Caco-2 (cell line): Measurements from ENCODE around the gene CHKB. TPM values are rescaled to one million over a fixed set of nuclear protein-coding genes. Genes with fewer than 3 reads are reported as not detected.

Experiments used
- BruUV-seq: library from RNA; stranded (reverse); fragments of 400-500 nt; replicated peaks from 2 replicates; lab custom pipeline; 2021; lab: Mats Ljungman, UMichigan
- CTCF ChIA-PET: fragments of 300-600 bp; sonication (Branson Sonifier 250); formaldehyde crosslinking; loops from one replicate; lab custom pipeline; 2022; ENCODE audit warnings: antibody characterized with exemption; lab: Charles Lee
- POLR2A ChIA-PET: fragments of 300-600 bp; sonication (Branson Sonifier 250); formaldehyde crosslinking; loops from one replicate; lab custom pipeline; 2022; ENCODE audit warnings: antibody characterized with exemption; lab: Charles Lee
- DNase-seq, 2 experiments: peaks; one replicate each; pipeline versions ENCODE4 v3.0.0 to v3.0.0-alpha.2; 2020 to 2022
- H3K27me3 ChIP-seq: replicated peaks from 2 replicates; pipeline ENCODE4 v1.6.0; 2011; ENCODE audit warnings: low read length; ENCODE audit not compliant: control insufficient read depth, insufficient read depth
- H3K36me3 ChIP-seq: 2 replicates; pipeline ENCODE4 v1.5.1; 2011; ENCODE audit warnings: low read length; ENCODE audit not compliant: control insufficient read depth, insufficient read depth
- H3K4me1 ChIP-seq: fragments of 250-450 bp; sonication (Bioruptor Pico); 2 replicates; pipeline ENCODE4 v1.5.1; 2020; ENCODE audit warnings: mild to moderate bottlenecking
- H3K4me3 ChIP-seq: 2 replicates; pipeline ENCODE4 v1.5.1; 2011; ENCODE audit warnings: low read depth, mild to moderate bottlenecking, control low read depth, low read length
- H3K9me3 ChIP-seq: fragments of 250-450 bp; sonication (Bioruptor Pico); 2 replicates; pipeline ENCODE4 v1.5.1; 2020; ENCODE audit warnings: mild to moderate bottlenecking, moderate library complexity
- H3K27ac Mint-ChIP-seq: one replicate; pipeline ENCODE4 v1.8.0; 2022; ENCODE audit warnings: mixed read lengths; ENCODE audit not compliant: unreplicated experiment
- H3K27me3 Mint-ChIP-seq: one replicate; pipeline ENCODE4 v1.8.0; 2022; ENCODE audit warnings: mixed read lengths; ENCODE audit not compliant: insufficient read depth, unreplicated experiment
- H3K36me3 Mint-ChIP-seq: one replicate; pipeline ENCODE4 v1.8.0; 2022; ENCODE audit warnings: mild to moderate bottlenecking, mixed read lengths; ENCODE audit not compliant: insufficient read depth, unreplicated experiment
- H3K4me1 Mint-ChIP-seq: one replicate; pipeline ENCODE4 v1.8.0; 2022; ENCODE audit warnings: low read depth, mixed read lengths; ENCODE audit not compliant: unreplicated experiment
- H3K4me3 Mint-ChIP-seq: one replicate; pipeline ENCODE4 v1.8.0; 2022; ENCODE audit warnings: mild to moderate bottlenecking, moderate library complexity, mixed read lengths; ENCODE audit not compliant: unreplicated experiment
- H3K9me3 Mint-ChIP-seq: one replicate; pipeline ENCODE4 v1.8.0; 2022; ENCODE audit warnings: mixed read lengths; ENCODE audit not compliant: unreplicated experiment
- intact Hi-C: fragments of 100-400 bp; cut with micrococcal nuclease; formaldehyde crosslinking; loops from one replicate; pipeline ENCODE4 v1.10.0; 2022; ENCODE audit not compliant: unreplicated experiment
- total RNA-seq: library from RNA; stranded (reverse); gene quantifications from 2 replicates; pipeline ENCODE4 v1.2.3, GENCODE V29; 2022
- TF ChIP-seq, protein P1 (sequence below), 2 experiments: fragments of 200-600 bp in 1 of 2; IDR thresholded peaks; 1 replicate in 1 of 2; 2 replicates in 1 of 2; pipeline versions ENCODE4 v1.5.1 to v1.8.0; 2011 to 2022; ENCODE audit warnings: antibody characterized with exemption in 1 of 2, control low read depth in 1 of 2, inconsistent platforms in 1 of 2, low read depth in 1 of 2, low read length in 1 of 2, mild to moderate bottlenecking in 1 of 2, moderate library complexity in 1 of 2; ENCODE audit not compliant: insufficient read depth in 1 of 2, severe bottlenecking in 1 of 2, unreplicated experiment in 1 of 2

CHKB gene
- total RNA-seq, 1 experiment from 2014 or later: 43.3 TPM

- BruUV-seq: no TSS peak
- CTCF ChIA-PET: interaction anchor here (0.5 to 2.1 kb wide), 3 partner anchors 52 to 297 kb away, joined by 3 to 8 read pairs (median 3); no protein-coding TSS in a partner anchor
- peaks cover under 1% of the 10 kb centered on the region for H3K4me1 Mint-ChIP-seq
- no peaks in the 10 kb centered on the region for H3K9me3 Mint-ChIP-seq
- TF ChIP-seq, protein P1, sequence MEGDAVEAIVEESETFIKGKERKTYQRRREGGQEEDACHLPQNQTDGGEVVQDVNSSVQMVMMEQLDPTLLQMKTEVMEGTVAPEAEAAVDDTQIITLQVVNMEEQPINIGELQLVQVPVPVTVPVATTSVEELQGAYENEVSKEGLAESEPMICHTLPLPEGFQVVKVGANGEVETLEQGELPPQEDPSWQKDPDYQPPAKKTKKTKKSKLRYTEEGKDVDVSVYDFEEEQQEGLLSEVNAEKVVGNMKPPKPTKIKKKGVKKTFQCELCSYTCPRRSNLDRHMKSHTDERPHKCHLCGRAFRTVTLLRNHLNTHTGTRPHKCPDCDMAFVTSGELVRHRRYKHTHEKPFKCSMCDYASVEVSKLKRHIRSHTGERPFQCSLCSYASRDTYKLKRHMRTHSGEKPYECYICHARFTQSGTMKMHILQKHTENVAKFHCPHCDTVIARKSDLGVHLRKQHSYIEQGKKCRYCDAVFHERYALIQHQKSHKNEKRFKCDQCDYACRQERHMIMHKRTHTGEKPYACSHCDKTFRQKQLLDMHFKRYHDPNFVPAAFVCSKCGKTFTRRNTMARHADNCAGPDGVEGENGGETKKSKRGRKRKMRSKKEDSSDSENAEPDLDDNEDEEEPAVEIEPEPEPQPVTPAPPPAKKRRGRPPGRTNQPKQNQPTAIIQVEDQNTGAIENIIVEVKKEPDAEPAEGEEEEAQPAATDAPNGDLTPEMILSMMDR (IDR thresholded peaks at IDR 0.05; ENCODE audit: insufficient read depth in 1 of 2, low read depth in 1 of 2, low read length in 1 of 2, severe bottlenecking in 1 of 2, unreplicated experiment in 1 of 2): no peak
- peak; percentile 65 to 67 for DNase-seq
- H3K27me3 Mint-ChIP-seq: no peaks in the 10 kb centered on the region
- no peaks in the 10 kb centered on the region for H3K36me3 Mint-ChIP-seq
- Histone ChIP-seq H3K4me3 (no peak overlapping the region), H3K9me3 (no peaks in the 10 kb centered on the region), H3K4me1 (peaks cover 10% of the 10 kb centered on the region; the same call in 1 of the 2 replicates), H3K27me3 (no peaks in the 10 kb centered on the region), H3K36me3 (no peaks in the 10 kb centered on the region)
- intact Hi-C loops: no loop called here
- POLR2A ChIA-PET: interaction anchor here (0.5 to 1.0 kb wide), 2 partner anchors 15 to 23 kb away, joined by 3 to 4 read pairs; partner anchors contain the start of gene KLHDC7B
- H3K27ac Mint-ChIP-seq: peak overlapping the region; percentile 75
- H3K4me3 Mint-ChIP-seq: no peak overlapping the region
These were observed 14.0 kb downstream of the CHKB start for GRCh38 chr22:50568626-50569025.

GRCh38 chr22:50567721-50568252 is 14.9 kb downstream of the CHKB start:
- TF ChIP-seq, protein P1 (IDR thresholded peaks at IDR 0.05; ENCODE audit: insufficient read depth in 1 of 2, low read depth in 1 of 2, low read length in 1 of 2, severe bottlenecking in 1 of 2, unreplicated experiment in 1 of 2): no peak
- POLR2A ChIA-PET: no interaction called here
- Mint-ChIP-seq H3K9me3 (no peaks in the 10 kb centered on the region), H3K4me3 (no peak overlapping the region), H3K36me3 (no peaks in the 10 kb centered on the region), H3K27ac (peak overlapping the region; percentile 55), H3K4me1 (peaks cover 7% of the 10 kb centered on the region), H3K27me3 (no peaks in the 10 kb centered on the region)
- no TSS peak for BruUV-seq
- intact Hi-C loops: no loop called here
- no peaks in the 10 kb centered on the region for H3K9me3 ChIP-seq
- CTCF ChIA-PET: interaction anchor here (2.1 kb wide), 1 partner anchor 53 kb away, joined by 8 read pairs; no protein-coding TSS in a partner anchor
- H3K4me3 ChIP-seq: no peak overlapping the region
- no peaks in the 10 kb centered on the region for H3K27me3 ChIP-seq
- H3K36me3 ChIP-seq: no peaks in the 10 kb centered on the region
- H3K4me1 ChIP-seq: peaks cover 10% of the 10 kb centered on the region; the same call in 1 of the 2 replicates
- DNase-seq: no peak

DNA sequence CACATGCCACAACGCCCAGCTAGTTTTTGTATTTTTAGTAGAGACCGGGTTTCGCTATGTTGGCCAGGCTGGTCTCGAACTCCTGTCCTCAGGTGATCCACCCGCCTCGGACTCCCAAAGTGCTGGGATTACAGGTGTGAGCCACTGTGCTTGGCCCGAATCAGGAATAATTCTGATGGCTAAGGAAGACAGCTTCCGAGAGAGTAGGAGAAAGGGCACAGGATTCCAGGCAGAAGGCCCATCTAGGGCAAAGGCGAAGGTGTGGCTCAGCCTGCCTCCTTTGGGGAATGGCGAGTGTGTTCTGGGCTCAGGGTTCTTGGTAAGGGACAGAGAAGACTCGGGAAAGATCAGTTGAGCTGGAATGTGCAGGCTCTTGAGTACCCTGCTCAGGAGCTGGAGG is 18.4 kb downstream of the CHKB start:
- no peaks in the 10 kb centered on the region for H3K27me3 ChIP-seq
- BruUV-seq: no TSS peak
- Mint-ChIP-seq H3K27me3 (no peaks in the 10 kb centered on the region), H3K4me1 (peaks cover 14% of the 10 kb centered on the region), H3K36me3 (no peaks in the 10 kb centered on the region), H3K27ac (no peak overlapping the region), H3K9me3 (no peaks in the 10 kb centered on the region), H3K4me3 (no peak overlapping the region)
- DNase-seq: no peak
- intact Hi-C loops: no loop called here
- ChIA-PET POLR2A (interaction anchor here (0.5 to 2.2 kb wide), 2 partner anchors 39 to 321 kb away, joined by 5 to 12 read pairs; partner anchors contain the start of gene SCO2), CTCF (no interaction called here)
- TF ChIP-seq, protein P1 (IDR thresholded peaks at IDR 0.05; ENCODE audit: insufficient read depth in 1 of 2, low read depth in 1 of 2, low read length in 1 of 2, severe bottlenecking in 1 of 2, unreplicated experiment in 1 of 2): no peak
- H3K4me1 ChIP-seq: peaks cover 9% of the 10 kb centered on the region; the same call in 1 of the 2 replicates
- no peak overlapping the region for H3K4me3 ChIP-seq
- no peaks in the 10 kb centered on the region for H3K9me3 ChIP-seq
- no peaks in the 10 kb centered on the region for H3K36me3 ChIP-seq
